Neural progenitor cell (in vitro differentiated cells): Measurements from ENCODE around the gene RHBDD3. TPM values are rescaled to one million over a fixed set of nuclear protein-coding genes. Genes with fewer than 3 reads are reported as not detected.

Source experiments
- DNase-seq: peaks from one replicate; pipeline ENCODE4 v3.0.0-alpha.2; 2016; ENCODE audit warnings: low spot score
- H2AFZ ChIP-seq: fragments of 200-600 bp; sonication (generic); replicated peaks from 2 replicates; pipeline ENCODE4 v1.6.1; 2016; ENCODE audit warnings: antibody characterized with exemption
- H3F3A ChIP-seq: fragments of 200-600 bp; sonication (generic); 2 replicates; pipeline ENCODE4 v1.6.1; 2016; ENCODE audit warnings: antibody characterized with exemption, low read depth
- H3K27ac ChIP-seq: fragments of 200-600 bp; sonication (generic); 2 replicates; pipeline ENCODE4 v1.5.1; 2016; ENCODE audit warnings: mild to moderate bottlenecking
- H3K27me3 ChIP-seq: fragments of 200-600 bp; sonication (generic); 2 replicates; pipeline ENCODE4 v1.6.1; 2016; ENCODE audit warnings: mild to moderate bottlenecking, moderate library complexity
- H3K36me3 ChIP-seq: fragments of 200-600 bp; sonication (generic); 2 replicates; pipeline ENCODE4 v1.5.1; 2016
- H3K4me1 ChIP-seq: fragments of 200-600 bp; sonication (generic); 2 replicates; pipeline ENCODE4 v1.6.1; 2016; ENCODE audit warnings: mixed run types
- H3K4me2 ChIP-seq: fragments of 200-600 bp; sonication (generic); 2 replicates; pipeline ENCODE4 v1.6.1; 2016
- H3K4me3 ChIP-seq: fragments of 200-600 bp; sonication (generic); 2 replicates; pipeline ENCODE4 v1.5.1; 2016
- H3K79me2 ChIP-seq: fragments of 200-600 bp; sonication (generic); 2 replicates; pipeline ENCODE4 v1.6.1; 2016; ENCODE audit warnings: low read depth
- H3K9ac ChIP-seq: fragments of 200-600 bp; sonication (generic); 2 replicates; pipeline ENCODE4 v1.6.1; 2016
- H3K9me3 ChIP-seq: fragments of 200-600 bp; sonication (generic); 2 replicates; pipeline ENCODE4 v1.5.1; 2016; ENCODE audit warnings: low read depth
- H4K20me1 ChIP-seq: fragments of 200-600 bp; sonication (generic); 2 replicates; pipeline ENCODE4 v1.6.1; 2016; ENCODE audit warnings: low read depth
- H3K27ac Mint-ChIP-seq: 3 replicates; pipeline ENCODE4 v1.8.0; 2021; ENCODE audit warnings: mixed read lengths
- H3K27me3 Mint-ChIP-seq: 2 replicates; pipeline ENCODE4 v1.8.0; 2022; ENCODE audit warnings: low read depth, mild to moderate bottlenecking, inconsistent platforms, moderate library complexity, mixed read lengths; ENCODE audit not compliant: insufficient read depth
- H3K36me3 Mint-ChIP-seq: 3 replicates; pipeline ENCODE4 v1.8.0; 2021; ENCODE audit warnings: mixed read lengths
- H3K4me1 Mint-ChIP-seq: 3 replicates; pipeline ENCODE4 v1.8.0; 2021; ENCODE audit warnings: mixed read lengths
- H3K4me3 Mint-ChIP-seq: 3 replicates; pipeline ENCODE4 v1.8.0; 2021; ENCODE audit warnings: mild to moderate bottlenecking, moderate library complexity, mixed read lengths
- H3K9me3 Mint-ChIP-seq: 3 replicates; pipeline ENCODE4 v1.8.0; 2020; ENCODE audit warnings: mixed read lengths
- EZH2 ChIP-seq: fragments of 200-600 bp; sonication (generic); IDR thresholded peaks from 2 replicates; pipeline ENCODE4 v1.6.1; 2017; ENCODE audit warnings: antibody characterized with exemption, mild to moderate bottlenecking, moderate library complexity
- EZH2phosphoT487 ChIP-seq: fragments of 200-600 bp; sonication (generic); IDR thresholded peaks from 2 replicates; pipeline ENCODE4 v1.6.1; 2017; ENCODE audit warnings: antibody characterized with exemption
- total RNA-seq: library from RNA; depleted of rRNA; stranded (reverse); fragments of >200 nt; gene quantifications from 2 replicates; pipeline ENCODE4 v1.2.3, GENCODE V29; 2015; ENCODE audit warnings: low replicate concordance
- TF ChIP-seq, protein P1 (sequence below): fragments of 200-600 bp; sonication (generic); IDR thresholded peaks from 2 replicates; pipeline ENCODE4 v1.5.1; 2017; ENCODE audit warnings: antibody characterized with exemption, mild to moderate bottlenecking

RHBDD3 gene
- total RNA-seq, 1 donor from 2014 or later: 16.3 TPM

DNA sequence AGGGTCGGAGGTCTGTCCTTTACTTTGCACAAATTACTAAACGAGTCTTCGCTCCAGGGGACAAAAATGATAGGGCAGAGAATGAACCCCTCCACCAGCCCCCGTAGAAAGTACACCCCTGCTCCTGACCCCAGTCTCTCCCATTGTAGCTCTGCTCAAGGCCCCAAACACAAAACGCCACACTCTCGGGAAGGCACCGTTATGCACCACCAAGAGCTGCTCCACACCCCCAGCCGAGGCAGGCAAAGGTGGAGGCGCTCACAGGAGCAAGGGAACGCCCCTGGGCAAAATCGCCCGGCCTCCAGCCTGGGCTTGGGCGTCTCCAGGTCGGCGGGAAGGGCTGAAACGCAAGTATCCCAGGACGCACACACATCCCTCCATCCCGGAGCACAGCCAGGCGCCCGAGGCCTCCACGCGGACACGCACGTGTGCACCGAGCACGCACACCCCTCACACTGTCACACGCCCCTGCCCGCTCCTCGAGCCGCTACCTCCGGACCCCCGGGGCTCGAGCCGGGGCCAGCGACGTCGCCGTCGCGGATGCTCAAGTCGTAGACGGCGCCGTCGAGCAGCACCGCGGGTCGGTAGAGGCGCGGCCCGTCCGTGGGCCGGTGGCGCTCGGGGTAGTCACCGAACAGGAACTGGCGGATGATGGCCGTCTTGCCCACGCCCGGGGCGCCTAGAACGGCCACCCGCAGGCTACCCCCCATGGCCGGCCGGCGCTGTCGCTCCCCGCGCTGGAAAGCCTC lies 46.9 kb upstream of the RHBDD3 start:
- H3K9me3 Mint-ChIP-seq: peaks cover 3% of the 10 kb centered on the region
- H2AFZ ChIP-seq: peak overlapping the region; percentile 79
- no peak overlapping the region for H3K27ac ChIP-seq
- peak overlapping the region; percentile 50 for H3K4me3 ChIP-seq
- H3K27me3 Mint-ChIP-seq: peaks cover 36% of the 10 kb centered on the region
- TF ChIP-seq EZH2: peak; percentile 84
- TF ChIP-seq, protein P1, sequence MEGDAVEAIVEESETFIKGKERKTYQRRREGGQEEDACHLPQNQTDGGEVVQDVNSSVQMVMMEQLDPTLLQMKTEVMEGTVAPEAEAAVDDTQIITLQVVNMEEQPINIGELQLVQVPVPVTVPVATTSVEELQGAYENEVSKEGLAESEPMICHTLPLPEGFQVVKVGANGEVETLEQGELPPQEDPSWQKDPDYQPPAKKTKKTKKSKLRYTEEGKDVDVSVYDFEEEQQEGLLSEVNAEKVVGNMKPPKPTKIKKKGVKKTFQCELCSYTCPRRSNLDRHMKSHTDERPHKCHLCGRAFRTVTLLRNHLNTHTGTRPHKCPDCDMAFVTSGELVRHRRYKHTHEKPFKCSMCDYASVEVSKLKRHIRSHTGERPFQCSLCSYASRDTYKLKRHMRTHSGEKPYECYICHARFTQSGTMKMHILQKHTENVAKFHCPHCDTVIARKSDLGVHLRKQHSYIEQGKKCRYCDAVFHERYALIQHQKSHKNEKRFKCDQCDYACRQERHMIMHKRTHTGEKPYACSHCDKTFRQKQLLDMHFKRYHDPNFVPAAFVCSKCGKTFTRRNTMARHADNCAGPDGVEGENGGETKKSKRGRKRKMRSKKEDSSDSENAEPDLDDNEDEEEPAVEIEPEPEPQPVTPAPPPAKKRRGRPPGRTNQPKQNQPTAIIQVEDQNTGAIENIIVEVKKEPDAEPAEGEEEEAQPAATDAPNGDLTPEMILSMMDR: no peak
- peak; percentile 84 for TF ChIP-seq EZH2phosphoT487
- peak; percentile 42 for DNase-seq
- H4K20me1 ChIP-seq: peaks cover 31% of the 10 kb centered on the region
- H3K9me3 ChIP-seq: no peaks in the 10 kb centered on the region
- H3K4me1 ChIP-seq: peaks cover 11% of the 10 kb centered on the region
- H3K27ac Mint-ChIP-seq: no peak overlapping the region
- H3K36me3 ChIP-seq: no peaks in the 10 kb centered on the region
- H3K9ac ChIP-seq: no peak overlapping the region
- H3K36me3 Mint-ChIP-seq: no peaks in the 10 kb centered on the region
- H3K27me3 ChIP-seq: peaks cover 62% of the 10 kb centered on the region
- no peaks in the 10 kb centered on the region for H3K79me2 ChIP-seq
- H3K4me1 Mint-ChIP-seq: peaks cover 33% of the 10 kb centered on the region
- H3K4me3 Mint-ChIP-seq: peak overlapping the region; percentile 72
- peaks cover 20% of the 10 kb centered on the region for H3F3A ChIP-seq
- peak overlapping the region; percentile 83 for H3K4me2 ChIP-seq

DNA sequence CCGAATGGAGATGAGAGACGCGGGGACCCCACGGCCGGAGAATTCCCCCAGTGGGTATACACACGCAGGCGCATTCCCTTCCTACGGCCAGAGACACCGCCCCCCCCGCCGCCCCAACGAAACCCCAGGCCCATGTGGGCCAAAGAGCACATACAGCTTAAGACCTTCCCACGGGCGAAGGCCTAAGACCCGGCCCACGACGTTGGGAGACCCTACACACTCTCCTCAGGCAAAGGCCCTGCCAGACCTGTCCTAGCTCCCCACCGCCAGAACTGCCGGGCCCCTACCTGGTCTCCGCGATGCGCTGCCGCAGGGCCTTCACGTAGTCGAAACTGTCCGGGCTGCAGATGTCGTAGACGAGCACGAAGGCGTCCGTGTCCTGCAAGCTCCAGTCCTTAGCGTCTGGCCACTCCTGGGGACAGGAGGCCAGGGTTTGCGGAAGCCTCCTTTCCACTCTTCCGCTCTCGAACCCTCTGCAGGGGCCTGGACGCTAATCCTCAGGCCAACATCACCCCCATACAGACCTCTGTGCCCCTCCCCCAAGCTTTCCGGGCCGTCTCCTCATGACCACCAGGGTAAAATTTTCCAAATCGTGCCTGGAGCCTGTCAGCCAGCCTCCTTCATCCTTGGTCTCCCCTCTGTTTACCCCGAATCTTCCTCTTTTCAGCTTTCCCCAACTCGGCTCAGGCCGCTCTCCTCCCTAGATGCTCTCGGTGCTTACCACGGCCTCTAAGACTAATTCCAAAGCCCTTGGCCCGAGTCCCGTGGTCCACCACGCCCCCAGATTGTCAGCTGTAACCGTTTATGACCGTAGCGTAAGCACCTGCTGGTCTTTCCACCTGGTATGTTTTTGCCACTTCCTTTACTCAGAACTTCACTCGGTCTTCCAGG lies 46.0 kb upstream of the RHBDD3 start:
- Mint-ChIP-seq H3K36me3 (no peaks in the 10 kb centered on the region), H3K27ac (no peak overlapping the region), H3K4me1 (peaks cover 37% of the 10 kb centered on the region), H3K27me3 (peaks cover 36% of the 10 kb centered on the region), H3K4me3 (peak overlapping the region; percentile 72), H3K9me3 (peaks cover 3% of the 10 kb centered on the region)
- Histone ChIP-seq H3K27me3 (peaks cover 62% of the 10 kb centered on the region), H3K36me3 (no peaks in the 10 kb centered on the region), H3F3A (peaks cover 20% of the 10 kb centered on the region), H3K4me1 (peaks cover 11% of the 10 kb centered on the region), H4K20me1 (peaks cover 31% of the 10 kb centered on the region), H3K9me3 (no peaks in the 10 kb centered on the region), H3K4me2 (peak overlapping the region; percentile 83), H2AFZ (no peak overlapping the region), H3K27ac (no peak overlapping the region), H3K79me2 (no peaks in the 10 kb centered on the region), H3K4me3 (no peak overlapping the region), H3K9ac (no peak overlapping the region)
- peak; percentile 21 for DNase-seq
- TF ChIP-seq EZH2: no peak
- no peak for TF ChIP-seq EZH2phosphoT487
- TF ChIP-seq, protein P1: no peak

DNA sequence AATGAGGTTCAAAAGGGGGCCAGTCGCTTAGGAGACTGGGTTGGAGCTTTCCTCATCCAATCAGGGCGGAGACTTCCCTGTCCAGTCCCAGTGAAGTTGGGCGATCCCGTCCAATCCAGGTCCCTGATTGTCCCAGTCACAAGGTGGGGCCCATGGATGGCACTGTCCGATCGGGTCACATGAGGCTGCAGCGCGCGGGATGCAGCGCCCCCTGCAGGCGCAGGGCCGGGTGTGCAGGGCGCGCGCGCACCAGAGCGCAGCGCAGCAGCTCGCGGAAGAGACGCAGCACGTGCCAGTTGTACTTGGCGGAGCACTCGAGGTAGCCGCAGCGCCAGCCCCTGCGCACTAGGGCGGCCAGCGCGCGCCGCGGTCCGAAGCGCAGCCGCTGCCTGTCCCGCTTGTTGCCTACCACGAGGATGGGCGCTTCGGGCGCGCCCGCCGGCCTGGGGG lies 45.4 kb upstream of the RHBDD3 start:
- H3K9ac ChIP-seq: no peak overlapping the region
- no peak overlapping the region for H2AFZ ChIP-seq
- H4K20me1 ChIP-seq: peaks cover 31% of the 10 kb centered on the region
- DNase-seq: peak; percentile 68
- H3K9me3 ChIP-seq: no peaks in the 10 kb centered on the region
- H3K27me3 ChIP-seq: peaks cover 64% of the 10 kb centered on the region
- Mint-ChIP-seq H3K27ac (no peak overlapping the region), H3K36me3 (no peaks in the 10 kb centered on the region), H3K27me3 (peaks cover 35% of the 10 kb centered on the region), H3K9me3 (peaks cover 3% of the 10 kb centered on the region), H3K4me1 (peaks cover 42% of the 10 kb centered on the region), H3K4me3 (no peak overlapping the region)
- TF ChIP-seq EZH2: no peak
- TF ChIP-seq, protein P1: peak; percentile 78
- H3K79me2 ChIP-seq: no peaks in the 10 kb centered on the region
- peaks cover 11% of the 10 kb centered on the region for H3K4me1 ChIP-seq
- H3K27ac ChIP-seq: no peak overlapping the region
- no peak overlapping the region for H3K4me2 ChIP-seq
- peaks cover 20% of the 10 kb centered on the region for H3F3A ChIP-seq
- no peaks in the 10 kb centered on the region for H3K36me3 ChIP-seq
- no peak overlapping the region for H3K4me3 ChIP-seq
